Renal cortex interstitium (tissue), 11 donors: ENCODE measurements around the gene APBA1. TPM values are rescaled to one million over a fixed set of nuclear protein-coding genes. Genes with fewer than 3 reads are reported as not detected.
"Not testable (repeated sequence)": the region's sequence is repeated elsewhere in the genome, so short reads cannot be mapped to it uniquely, and the experiment has no call there.

ENCODE experiments used
- DNase-seq, 11 donors: peaks; one replicate each; pipeline ENCODE4 v3.0.0-alpha.2; 2013; ENCODE audit warnings: low read depth in 9 of 11, low spot score in 4 of 11; ENCODE audit errors: extremely low read depth in 1 of 11
- polyA plus RNA-seq, 3 donors: library from polyadenylated mRNA; unstranded; fragments of 120-200 nt; gene quantifications; one replicate each; pipeline ENCODE4 v1.2.1, GENCODE V29; 2013; ENCODE audit not compliant: insufficient read length in 3 of 3

The APBA1 gene
- polyA plus RNA-seq, 3 donors = 13.3 to 18.1 (median 16.2) TPM

DNA sequence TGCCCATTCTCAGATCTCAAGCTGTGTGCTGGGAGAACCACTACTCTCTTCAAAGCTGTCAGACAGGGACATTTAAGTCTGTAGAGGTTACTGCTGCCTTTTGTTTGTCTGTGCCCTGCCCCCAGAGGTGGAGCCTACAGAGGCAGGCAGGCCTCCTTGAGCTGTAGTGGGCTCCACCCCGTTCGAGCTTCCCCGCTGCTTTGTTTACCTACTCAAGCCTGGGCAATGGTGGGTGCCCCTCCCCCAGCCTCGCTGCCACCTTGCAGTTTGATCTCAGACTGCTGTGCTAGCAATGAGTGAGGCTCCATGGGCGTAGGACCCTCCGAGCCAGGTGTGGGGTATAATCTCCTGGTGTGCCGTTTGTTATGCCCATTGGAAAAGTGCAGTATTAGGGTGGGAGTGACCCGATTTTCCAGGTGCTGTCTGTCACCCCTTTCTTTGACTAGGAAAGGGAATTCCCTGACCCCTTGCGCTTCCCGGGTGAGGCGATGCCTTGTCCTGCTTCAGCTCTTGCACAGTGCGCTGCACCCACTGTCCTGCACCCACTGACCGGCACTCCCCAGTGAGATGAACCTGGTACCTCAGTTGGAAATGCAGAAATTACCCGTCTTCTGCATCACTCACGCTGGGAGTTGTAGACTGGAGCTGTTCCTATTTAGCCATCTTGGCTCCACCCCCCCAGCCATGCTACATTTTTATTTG is 231.8 kb downstream of the APBA1 start:
- not testable (repeated sequence) for DNase-seq

DNA sequence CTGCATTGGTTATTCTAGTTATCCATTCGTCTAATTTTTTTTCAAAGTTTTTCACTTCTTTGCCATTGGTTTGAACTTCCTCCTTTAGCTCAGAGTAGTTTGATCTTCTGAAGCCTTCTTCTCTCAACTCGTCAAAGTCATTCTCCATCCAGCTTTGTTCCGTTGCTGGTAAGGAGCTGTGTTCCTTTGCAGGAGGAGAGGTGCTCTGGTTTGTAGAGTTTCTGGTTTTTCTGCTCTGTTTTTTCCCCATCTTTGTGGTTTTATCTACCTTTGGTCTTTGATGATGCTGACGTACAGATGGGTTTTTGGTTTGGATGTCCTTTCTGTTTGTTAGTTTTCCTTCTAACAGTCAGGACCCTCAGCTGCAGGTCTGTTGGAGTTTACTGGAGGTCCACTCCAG is 232.5 kb downstream of the APBA1 start:
- DNase-seq = not testable (repeated sequence)

DNA sequence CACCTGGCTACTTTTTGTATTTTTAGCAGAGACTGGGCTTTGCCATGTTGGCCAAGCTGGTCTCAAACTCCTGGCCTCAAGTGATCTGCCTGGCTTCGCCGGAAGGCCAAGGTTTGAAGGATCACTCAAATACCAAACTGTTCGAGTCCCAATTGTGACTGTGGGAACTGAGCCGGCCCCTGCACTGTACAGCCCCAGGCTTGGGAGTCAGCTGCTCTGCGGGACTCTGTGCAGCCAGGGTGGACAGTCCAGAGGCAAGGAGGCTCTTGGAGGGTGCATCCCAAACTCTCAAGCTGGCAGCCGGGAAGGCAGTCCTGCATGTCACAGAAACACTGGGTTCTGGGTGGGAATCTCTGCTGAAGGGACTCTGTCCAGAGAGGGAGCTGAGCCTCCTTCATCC is 238.2 kb downstream of the APBA1 start:
- DNase-seq = no peak

DNA sequence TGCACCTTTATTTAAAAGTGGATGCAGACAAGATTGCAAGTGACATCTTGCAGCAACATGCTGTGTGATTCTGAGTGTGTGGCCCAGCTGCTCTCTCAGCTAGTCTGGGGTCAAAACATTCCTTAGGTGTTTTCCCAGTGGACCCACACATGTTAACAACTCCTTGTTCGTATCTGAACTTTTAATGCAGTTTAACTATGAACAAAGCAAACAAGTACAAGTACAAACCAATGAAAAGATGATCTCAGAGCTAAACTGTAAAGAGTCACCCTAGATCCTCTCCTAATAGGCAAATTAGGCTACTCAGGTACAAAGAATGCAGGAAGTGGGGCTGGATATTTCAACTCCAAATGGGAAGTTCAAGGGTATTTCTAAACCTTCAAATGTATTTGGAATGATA is 238.8 kb downstream of the APBA1 start:
- no peak for DNase-seq

DNA sequence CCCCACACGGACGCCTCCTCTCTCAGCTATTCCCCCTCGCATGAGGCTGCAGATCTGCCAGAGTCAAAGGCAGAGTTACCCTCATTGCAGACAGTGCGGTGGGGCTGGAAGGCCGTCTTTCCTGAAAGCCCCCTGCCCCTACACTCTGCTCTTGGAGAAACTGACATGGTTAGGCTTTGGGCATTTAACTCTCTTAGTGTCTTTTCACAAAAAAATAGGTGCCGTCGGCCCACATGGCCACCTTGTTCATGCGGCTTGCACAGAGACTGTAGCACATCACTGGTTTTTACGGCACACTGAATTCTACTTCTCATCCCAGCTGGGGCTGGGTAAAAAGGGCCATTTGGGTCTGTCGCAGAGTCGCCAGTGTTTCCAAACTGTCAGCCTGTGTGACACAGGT is 239.5 kb downstream of the APBA1 start:
- no peak for DNase-seq

DNA sequence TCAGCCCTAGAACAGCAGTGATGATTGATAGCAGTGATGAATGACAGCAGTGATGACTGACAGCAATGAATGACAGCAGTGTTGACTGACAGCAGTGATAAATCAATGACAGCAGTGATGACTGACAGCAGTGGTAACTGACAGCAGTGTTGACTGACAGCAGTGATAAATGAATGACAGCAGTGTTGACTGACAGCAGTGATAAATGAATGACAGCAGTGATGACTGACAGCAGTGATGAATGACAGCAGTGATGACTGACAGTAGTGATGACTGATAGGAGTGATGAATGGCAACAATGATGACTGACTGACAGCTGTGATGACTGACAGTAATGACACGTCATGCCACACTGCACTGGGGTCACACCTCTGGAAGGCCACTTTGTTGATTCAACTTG is 240.4 kb downstream of the APBA1 start:
- DNase-seq = no peak

DNA sequence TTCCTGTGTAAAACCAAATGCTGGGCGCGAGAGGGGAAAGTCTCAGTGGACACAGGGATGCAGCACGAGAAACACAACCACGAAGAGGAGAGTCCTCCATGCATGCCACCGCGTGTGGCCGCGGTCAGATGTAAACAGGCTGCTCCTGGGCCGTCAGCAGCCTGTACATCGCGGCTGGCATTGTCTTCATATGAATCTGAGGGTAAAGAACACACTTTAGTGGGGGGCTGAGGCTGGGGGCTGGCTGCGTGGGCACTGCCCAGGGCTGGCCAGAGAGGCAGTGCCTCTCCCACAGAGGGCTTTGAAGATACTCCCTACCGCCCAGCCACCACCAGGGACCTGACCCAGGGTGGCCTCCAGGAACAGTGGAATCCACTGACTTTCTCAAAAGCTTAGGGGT is 241.0 kb downstream of the APBA1 start:
- DNase-seq = no peak

DNA sequence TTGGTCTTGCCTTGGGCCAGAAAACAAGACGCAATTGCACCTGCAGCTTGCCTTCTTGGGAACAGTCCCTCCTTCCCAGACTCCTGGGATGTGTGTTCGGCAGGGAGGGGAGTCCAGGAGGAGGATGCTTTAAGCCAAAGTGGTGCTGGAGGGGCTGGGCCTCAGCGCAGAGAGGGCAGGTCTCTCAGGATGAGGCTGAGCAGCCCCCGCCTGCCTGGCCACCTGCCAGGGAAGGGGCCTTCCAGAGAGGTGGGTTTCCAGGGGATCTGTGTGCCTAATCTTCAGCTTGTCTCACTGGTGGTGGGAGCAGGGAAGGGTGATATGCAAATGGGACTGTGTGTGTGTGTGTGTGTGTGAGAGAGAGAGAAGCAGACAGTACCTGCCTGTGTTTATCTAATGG is 242.0 kb downstream of the APBA1 start:
- no peak for DNase-seq

DNA sequence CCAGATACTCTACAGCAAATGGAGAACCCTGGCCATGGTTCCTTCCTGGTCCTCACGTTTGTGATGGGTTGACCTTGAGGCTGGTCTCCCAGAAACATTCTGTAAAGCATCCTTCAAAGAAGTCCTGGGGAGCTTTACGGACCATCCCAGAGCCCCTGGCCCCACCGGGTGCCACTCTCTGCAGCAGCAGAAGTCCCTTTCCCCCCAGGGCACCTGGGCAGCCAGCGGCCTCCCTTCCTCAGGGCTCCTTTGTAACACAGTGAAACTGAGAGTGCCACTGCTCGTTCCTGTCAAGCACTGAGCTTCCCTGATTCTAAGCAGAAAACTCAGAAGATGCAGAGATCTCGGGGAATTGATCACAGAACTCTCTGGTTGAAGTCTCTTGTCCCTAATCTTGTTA is 242.9 kb downstream of the APBA1 start:
- no peak for DNase-seq

DNA sequence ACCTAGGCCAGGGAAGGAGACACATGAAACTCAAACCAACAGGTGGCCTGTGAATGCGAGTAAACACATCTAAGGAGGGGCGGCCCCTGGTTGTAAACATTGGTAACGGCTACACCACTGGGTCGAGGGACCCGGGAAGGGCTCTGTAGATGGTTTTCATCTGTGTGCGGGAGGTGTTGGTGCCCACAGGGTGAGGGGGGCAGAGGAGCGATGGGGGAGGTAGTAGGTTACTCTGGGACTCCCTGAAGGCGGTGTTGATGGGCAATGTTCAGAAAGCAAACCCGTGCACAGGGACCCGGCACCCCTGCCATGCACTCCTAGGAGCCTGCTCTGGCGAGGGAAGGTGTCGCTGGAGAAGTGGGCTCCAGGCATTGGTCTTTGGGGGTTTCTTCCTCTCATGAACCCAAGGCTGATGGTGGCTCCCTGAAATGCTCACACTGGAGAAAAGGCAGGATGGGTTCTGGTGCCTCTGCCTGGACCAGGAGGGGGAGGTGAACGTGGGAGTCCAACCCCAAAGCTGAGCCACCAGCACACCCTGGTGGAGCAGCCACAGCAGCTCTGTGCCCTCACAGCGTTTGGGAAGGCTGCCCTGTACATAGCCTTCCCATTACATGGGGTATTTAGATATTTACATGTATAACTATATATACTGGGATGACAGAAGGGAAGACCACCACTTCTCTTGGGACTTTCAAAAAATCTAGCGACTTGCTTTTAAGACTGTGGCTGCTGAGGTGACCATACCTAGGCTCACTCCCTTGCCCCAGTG is 244.0 kb downstream of the APBA1 start:
- no peak for DNase-seq

DNA sequence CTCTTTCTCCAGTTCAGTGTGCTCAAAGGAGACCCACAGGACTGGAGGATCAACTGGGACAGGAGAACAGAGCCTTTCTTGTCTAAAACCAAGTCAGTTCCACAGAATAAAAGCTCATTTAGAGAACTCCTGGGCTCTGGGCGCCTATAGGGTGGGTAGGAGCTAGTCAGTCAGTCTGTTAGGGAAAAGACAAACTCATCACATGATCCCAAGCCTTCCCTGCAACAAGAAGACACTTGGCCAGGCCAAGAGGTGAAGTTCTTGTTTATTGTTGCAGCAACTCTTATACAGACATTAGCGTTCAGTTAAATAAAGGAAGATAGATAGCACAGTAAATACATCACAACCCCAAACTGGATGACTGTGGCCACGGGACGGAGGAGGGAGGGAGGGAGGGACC is 244.9 kb downstream of the APBA1 start:
- DNase-seq = no peak

DNA sequence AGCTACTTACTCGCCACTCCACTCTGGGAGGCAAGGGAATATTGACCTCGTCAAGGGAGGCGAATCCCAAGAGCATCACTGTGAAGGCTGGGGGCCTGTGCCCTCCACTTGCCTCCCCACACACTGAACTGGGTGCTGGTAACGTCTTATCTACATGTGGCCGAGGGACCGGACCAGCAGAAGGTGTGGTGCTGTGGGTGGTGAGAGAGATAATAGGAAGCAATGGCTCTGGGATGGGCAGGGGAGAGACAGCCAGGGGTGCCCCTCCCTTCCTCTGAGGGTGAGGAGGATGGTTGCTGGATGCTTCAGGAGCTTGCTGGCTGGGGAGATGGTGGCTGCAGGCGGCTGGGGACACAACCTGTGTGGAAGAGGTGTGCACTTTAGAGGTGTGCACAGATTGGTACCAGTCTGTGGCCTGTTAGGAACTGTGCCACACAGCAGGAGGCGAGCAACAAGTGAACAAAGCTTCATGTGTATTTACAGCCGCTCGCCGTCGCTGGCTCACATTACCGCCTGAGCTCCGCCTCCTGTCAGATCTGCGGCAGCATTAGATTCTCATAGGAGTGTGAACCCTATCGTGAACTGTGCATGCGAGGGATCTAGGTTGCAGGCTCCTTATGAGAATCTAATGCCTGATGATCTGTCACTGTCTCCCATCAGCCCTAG is 246.9 kb downstream of the APBA1 start:
- DNase-seq = no peak

DNA sequence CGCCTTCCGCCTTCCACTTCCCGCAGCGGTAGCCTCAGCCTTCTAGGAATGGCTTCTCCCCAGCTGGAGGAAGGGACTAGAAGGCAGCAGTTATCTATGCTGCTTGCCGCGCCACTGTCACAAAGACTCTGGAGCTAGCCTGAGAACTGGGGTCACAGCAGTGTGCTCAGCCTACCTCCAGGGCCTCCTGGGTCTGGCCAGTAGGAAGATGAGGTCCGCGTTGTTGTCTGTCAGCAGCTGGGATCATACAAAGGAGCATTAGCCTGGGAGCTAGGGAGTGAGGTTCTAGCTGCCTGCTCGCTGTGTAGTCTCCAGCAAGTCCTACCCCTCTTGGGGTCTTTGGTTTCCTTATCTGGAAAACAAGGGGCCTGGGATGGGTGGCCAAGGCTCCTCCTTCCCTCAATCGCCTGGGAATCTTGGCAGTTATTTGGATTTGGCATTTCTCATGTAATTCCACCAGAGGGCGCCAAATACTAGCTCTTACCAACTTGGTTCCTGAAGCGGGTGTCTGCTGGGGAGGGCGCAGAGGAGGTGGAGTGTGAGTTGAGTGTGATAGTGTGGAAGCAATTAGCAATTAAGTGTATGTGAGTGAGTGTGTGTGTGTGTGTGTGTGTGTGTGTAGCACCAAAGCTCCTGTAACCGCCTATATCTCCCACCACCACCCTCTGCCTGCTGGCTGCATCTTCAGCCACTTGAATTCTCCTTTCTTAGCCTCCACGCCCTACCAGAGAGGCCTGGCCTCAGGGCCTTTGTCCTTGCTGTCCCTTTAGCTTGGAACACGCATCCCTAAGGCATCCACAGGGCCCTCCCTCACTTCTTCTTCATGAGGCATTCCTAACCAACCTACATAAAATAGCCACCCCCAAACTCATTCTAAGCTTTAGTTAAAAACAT is 250.0 kb downstream of the APBA1 start:
- peak in 10 of 11 donors; percentile 31 to 59 (median 48) for DNase-seq

DNA sequence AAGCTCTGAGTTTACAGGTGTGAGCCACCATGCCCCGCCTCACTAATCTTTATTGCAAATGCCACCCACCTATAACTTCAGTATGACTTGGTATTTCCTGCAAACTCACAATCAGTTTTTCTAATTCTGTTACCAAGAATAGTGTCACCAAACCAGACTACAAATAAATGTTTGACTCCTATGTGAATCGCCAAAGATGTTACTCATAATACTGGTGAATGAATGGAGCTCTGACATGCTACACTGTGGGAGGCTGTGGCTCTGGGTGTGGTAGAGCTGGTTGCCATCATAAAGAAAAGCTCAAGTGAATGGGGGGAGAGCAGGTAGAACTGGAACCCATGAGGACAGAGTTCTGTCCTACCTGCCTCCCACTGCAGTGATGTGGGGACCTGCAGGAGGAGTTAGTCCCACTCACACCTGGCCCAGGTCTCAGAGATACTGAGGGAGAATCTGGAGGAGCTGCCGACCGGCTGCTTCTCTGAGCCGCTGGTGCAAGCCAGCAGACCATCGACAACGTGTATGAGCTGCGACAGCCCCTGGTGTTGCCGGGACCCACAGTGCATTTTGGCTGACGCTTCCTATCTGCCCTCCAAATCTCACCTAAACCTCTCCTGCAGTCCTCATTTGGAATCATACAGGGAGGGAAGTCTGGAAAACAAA is 251.4 kb downstream of the APBA1 start:
- DNase-seq = no peak

DNA sequence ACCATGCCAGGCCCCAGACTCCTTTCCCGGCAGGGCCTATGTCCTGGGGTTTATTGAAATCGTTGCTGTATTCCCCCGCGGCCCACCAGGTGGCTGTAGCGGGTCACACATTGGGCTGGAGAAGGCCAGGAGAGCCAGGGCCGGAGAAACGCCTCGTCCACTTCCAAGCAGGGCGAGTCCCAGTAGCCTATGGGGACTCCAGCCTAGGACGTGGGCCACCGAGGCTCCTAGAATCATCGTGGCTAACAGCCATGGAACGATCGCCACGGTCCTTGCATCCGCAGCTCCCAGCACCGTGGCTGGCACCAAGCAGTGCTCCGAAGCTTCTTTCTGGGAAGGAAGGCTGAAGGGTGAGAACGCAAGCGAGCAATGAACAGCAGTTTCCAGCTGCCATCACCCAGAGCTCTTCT is 259.4 kb downstream of the APBA1 start:
- DNase-seq = peak; percentile 22 to 62 (median 52)

DNA sequence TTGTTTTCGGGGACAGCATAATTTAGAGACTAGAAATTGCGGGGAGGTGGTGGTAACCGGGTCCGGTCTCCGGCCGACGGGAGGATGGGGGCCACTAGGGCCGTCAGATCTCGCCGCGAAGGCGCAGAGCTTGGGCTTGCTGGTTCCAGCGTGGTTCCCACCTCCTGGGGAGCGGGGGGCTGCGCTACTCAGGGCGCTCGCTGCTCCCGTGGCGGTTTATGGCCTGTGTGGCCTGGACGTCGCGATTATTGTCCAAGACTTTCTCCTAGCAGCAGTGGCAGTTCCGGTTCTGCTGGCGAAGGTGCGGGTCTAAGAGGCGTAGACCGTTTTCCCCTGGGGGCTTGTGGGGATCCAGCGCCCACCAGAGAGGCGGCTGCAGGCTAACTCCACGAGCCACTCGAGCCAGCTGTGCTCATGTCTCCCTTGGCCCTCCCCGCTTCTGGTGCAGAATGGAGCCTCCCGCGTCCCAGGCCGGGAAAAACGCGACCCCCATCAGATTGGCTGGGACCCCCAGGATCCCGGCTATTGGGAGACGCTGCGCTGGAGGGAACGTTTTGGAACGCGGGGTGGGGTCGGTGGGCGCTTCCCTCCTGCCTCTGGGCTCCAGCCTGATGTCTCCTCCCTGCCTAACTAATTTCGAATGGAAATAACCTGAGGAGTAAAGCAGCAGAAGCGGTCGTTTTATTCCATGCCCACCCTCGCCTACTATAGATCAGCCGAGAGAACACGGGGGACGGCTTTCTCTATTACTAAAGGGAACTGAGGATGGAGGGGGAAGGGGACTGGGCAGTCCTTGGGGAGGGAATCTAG is 260.0 kb downstream of the APBA1 start:
- no peak for DNase-seq

DNA sequence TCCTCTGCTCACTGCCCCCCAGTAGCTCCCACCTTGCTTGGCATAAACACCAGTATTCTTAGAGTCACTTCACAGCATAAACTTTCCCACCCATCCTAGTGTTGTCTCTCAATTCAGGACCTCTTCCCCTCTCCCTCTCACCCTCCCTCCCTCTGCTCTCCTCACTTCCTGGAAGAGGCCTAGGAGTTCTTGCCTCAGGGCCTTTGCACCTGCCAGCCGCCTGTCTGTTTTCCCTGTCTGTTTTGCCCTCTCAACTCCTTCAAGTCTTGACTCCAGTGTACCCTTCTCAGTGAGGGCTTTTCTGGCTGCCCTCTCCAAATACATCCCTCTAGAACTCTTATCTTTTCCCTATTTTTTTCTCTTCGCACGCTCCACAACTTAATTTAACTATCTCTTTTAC is 260.9 kb downstream of the APBA1 start:
- no peak for DNase-seq

DNA sequence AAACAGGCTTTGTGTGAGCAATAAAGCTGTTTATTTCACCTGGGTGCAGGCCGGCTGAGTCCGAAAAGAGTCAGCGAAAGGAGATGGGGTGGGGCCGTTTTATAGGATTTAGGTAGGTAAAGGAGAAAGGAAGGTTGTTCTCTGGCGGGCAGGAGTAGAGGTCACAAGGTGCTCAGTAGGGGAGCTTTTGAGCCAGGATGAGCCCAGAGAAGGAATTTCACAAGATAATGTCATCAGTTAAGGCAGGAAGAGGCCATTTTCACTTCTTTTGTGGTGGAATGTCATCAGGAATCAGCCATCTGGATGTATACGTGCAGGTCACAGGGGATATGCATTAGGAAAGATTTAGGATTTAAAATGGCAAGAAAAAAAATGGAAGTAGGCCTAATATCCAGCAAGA is 262.2 kb downstream of the APBA1 start:
- not testable (repeated sequence) for DNase-seq
